H1 (cell line): ENCODE data around the gene HECTD4. TPM values are rescaled to one million over a fixed set of nuclear protein-coding genes. Genes with fewer than 3 reads are reported as not detected.

Source experiments
- CHD7 ChIP-seq: fragments of 300-600 bp; sonication (generic); IDR thresholded peaks from 2 replicates; pipeline ENCODE4 v1.7.1; 2012; ENCODE audit warnings: low read length, moderate library complexity, mild to moderate bottlenecking, inconsistent platforms; ENCODE audit not compliant: insufficient replicate concordance
- NRF1 ChIP-seq: IDR thresholded peaks from 2 replicates; pipeline ENCODE4 v1.6.1; 2011; ENCODE audit warnings: mild to moderate bottlenecking, low read depth, low read length, improper control_type of control experiment
- polyA plus RNA-seq, 7 experiments: library from polyadenylated mRNA; depleted of rRNA in 3 of 7; stranded (reverse) in 5 of 7; unstranded in 2 of 7; fragments of >200 nt in 5 of 7; fragments of 200-250 nt in 2 of 7; gene quantifications; 1 replicate in 5 of 7; 2 replicates in 1 of 7; 4 replicates in 1 of 7; pipeline versions ENCODE4 v1.2.1 to v1.2.3, GENCODE V29; 2011 to 2013; ENCODE audit warnings: missing spikeins in 2 of 7, mixed read lengths in 2 of 7
- total RNA-seq: library from RNA; stranded (reverse); fragmentation: NEBNext Ultra II Directional; extraction: Animal tissue kit (Norgen Biotek cat#: 25700); gene quantifications from 2 replicates; pipeline ENCODE4 v1.2.1, GENCODE V29; 2021

Gene HECTD4
- total and polyA plus RNA-seq, 2 of the 8 experiments (the other 6 are each of a cell fraction or from before 2014, with no cell fraction given): 6.5 to 33.7 TPM

- TF ChIP-seq CHD7 (no peak), NRF1 (no peak)
Measured at GRCh38 chr12:112216223-112216622, 166.0 kb downstream of the HECTD4 start (continued).
